HG03064 (cell line): Measurements from ENCODE around the gene IL1R1.

Experiments used
- ATAC-seq: cut with Tn5 transposase; IDR thresholded peaks from one replicate; pipeline ENCODE4 v1.9.1; 2021; ENCODE audit warnings: low read depth; ENCODE audit not compliant: unreplicated experiment

Gene IL1R1

DNA sequence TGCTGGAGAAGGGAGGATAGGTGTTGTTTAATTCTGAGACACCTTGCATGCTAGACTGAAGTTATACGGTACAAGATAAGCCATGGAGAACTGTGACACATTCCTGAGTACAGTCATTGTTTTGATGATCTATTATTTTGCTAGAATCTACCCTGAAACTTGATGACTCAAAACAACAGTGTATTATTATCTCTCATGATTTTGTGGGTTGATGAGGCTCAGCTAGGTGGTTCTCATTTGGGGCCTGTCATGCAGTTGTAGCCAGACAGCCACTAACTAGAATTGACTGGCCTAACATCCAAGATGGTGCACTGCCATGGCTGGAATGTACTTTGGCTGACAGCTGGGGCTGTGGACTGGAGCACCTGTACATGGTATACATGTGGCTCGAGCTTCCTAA is 5.4 kb upstream of the IL1R1 start:
- no peak for ATAC-seq

DNA sequence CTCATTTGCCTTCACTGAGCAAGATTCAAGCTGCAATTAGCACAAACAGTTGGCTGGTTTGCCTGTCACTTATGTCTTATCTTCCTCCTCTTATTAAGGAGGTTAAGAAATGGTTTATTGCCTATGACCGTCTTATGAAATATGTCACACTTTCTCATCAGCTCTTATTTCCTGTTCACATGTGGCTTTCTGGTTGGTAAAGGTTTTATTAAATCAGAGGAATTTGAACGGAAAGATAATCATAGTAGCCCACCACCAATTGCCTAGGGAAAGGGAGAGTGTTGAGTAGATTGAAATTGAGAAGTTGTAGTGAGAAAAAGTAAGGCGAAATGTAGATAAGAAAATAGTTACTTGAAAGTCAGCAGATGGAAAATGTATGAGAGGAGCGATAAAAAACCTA is 4.2 kb upstream of the IL1R1 start:
- ATAC-seq, result no peak

DNA sequence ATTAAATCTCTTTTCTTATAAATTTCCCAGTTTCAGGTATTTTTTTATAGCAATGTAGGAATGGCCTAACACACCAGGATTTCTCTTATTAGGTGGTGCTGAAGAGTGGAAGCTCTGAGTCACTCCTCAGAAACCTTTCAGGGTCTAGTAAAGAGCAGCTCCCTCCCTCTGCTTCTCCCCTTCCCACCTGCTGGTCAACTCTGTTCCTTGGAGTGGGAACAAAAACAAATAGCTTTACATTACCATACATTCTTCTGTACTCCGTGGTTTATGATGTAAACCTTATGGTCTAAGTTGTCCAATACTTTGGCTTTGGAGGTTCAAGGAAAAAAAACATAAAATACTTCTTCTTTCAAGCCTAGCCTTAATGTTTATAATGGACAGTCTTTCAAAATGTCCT is 2.7 kb upstream of the IL1R1 start:
- ATAC-seq, result no peak

DNA sequence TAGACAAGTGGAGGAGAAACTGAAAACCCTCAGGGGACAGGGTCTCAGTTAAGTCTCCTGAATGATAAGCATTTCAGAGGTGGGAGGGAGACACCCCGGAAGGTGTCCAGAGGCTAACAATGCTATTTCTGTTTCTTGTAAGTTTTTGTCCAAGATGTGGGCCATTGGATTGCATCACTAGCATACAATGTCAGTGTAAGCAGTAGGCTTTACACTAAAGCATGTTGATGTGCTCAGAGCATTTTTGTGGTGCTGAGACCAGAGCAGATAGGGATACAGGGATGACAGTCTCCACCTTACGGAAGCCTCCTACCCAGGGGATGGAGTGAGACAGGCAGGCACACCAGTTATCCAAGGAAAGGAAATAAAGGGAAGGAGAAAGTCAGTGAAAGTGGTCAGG is 2.2 kb upstream of the IL1R1 start:
- ATAC-seq, result no peak

DNA sequence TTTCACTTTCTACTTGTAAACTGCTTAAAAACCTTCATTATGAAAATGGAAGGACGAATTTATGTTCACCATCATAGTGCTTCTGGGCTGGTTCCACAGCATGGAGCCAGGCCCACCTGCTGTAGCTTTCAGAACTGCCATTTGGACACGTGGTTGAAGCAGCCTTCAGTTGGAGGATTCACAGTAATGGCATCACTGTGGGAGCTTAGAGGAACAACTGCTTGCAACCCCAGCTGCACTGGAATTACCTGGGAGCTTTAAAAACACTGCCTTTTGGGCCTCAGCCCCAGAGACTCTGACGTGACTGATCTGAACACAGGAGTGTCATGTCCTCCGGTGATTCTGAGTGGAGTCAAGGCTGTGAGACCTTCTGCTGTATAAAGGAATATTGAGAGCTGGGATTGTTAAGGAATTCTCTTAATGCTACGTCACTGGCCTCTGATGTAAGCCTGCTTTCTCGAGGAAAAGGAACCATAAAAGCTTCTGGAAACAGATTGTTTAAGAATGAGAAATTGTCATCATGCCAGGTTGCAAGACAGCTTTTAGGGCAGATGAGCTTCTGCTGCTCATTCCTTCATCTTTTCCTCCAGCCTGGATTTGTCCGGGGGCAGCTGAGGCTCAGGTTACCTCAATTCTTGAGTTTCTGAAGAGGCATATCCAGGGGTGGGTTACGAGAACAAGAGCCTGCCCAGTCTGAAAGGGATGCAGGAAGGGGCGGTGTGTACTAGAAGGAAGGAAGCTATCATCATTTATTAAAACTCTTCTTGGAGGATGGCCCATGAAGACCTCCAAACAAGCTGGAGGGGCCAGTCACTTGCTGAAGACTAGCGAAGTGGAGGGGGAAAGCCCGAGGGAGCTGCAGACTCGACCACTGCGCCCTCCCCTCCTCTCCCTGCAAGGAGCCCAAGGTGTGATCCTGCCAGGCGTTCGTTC is 1.3 kb upstream of the IL1R1 start:
- ATAC-seq, result no peak

DNA sequence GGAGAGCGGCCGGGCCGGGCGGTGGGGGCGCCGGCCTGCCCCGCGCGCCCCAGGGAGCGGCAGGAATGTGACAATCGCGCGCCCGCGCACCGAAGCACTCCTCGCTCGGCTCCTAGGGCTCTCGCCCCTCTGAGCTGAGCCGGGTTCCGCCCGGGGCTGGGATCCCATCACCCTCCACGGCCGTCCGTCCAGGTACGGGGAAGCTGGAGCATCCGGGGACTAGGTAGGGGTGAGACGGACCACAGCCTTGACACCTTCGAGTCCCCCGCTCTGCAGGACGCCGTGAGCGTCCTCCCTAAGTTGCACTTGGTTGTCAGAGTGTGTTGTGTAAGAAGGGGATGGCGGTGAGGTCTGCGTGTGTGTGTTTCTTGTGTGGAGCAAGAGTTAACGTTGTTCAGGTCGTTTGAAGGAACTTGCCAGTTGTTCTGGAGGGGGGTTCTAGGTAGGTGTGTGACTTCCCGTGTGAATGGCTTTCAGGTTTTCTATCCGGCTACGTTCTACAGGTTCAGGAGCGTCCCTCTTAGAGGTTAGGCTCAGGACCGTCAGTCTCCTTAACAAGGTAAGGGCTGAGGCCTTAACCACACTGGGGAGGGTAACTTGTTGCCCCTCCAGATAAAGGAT is 393 bp downstream of the IL1R1 start:
- no peak for ATAC-seq

DNA sequence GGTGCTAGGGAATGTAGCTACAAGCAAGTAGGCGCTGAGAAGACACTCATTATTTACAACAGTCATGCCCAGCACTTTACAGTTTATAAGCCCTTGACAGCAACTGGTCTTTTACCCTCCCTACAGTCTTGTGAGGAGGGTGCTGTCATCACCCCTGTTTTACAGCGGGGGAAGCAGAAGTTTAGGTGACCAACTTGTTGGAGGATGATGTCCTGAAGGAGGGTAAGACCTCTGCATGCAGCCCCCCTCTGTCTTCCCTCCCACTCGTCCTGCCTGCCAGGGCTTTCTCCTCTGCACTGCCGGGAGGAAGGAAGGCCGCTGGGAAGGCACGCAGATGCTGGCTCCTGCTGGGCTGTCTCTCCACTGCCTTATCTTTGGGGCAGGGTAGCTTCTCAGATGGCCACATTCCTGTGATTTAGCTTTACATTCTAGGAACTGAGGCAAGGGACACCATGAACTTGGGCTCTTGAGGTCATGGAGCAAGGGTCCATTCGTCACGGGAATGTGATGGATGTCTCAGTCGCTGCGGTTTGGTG is 972 bp downstream of the IL1R1 start:
- no peak for ATAC-seq

DNA sequence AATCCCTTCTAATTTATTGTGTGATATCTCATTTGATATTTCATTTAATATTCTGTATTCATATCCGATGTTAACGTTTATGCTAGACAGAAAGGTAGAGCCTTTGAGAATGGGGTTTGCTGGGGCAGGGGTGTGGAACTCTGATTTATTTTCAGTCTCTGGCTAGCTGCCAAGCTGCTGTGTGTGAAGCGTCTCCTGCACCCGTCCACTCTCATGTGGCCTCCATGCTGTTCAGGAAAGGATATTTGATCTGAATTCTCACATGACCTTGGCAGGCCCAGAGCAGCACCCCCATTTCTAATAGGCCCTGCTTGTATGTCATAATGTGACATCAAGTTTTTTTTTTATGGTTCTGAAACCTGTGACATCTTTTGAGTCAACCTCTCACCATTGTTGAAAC is 1.6 kb downstream of the IL1R1 start:
- no peak for ATAC-seq

DNA sequence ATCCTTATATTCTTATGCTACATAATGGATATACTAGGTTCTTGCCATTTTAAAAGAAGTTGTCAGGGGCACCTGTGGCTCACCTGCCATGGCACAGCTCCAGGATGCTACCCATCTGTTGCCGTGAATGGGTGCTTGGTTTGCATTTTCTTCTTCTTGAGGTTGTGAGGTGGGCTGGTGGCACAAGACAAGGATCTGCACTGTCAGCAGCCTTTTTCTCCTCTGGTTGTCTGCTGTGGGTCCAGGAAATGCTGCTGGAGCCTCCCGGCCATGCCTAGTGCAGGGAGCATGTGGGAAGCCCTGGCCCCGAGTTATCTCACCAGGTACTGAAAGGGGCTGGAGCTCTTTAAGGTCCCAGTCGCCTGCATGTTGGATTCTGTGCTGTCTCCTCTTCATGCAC is 2.6 kb downstream of the IL1R1 start:
- ATAC-seq, result no peak

DNA sequence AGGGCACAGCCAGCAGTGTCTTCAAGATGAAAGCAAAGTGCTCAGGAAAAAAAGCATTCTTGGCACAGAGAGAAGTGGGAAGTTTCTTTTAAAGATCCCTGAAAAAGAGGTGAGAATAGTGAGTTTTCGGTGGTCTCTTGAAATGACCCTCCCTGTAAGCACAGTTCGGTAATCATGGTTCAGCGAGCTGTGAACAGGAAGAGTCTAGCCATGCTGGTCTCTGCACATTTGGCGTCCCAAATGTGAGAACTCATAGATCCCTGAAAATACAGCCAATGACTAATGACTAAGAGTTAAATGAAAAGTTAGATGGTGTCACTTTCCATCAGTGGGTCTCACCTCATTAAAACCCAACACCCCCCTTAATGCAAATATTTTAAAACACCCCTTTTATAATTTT is 3.4 kb downstream of the IL1R1 start:
- no peak for ATAC-seq

DNA sequence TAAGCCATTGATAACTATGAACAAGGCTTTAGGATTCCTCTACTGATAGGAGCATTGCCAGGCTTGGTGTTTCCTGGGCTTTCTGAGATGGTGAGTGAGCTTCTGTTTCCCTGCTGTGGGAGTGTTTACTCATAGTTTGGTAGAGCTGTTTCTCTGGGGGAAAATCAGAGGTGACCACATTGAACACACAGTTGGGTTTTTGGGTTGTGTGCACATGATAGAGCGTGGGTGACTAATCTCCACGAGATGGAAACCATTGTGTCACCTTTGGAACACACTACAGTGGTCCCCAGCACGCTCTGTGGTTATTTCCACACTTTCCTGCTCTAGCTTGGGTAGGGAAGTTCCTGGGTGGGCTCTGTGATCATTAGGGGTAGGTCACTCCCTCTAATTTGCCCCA is 5.4 kb downstream of the IL1R1 start:
- no peak for ATAC-seq

DNA sequence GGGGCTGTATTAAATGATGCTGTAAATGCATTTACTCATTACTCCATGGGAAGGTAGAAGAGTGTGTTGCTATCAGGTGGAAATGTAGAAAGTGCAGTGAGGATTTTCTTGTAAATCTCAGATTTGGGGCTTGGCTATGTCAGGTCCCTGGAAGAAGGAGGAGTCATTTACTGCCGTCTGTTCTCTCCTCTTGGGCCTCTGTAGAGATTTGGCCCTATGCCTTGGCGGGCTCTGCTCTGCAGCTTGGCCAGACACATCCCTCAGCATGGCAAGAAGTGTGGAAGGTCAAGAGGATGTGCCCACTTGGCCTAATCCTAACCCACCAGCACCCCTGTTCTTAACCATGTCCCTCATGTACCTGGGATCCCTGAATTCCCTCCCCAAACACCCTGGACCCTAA is 6.7 kb downstream of the IL1R1 start:
- ATAC-seq, result no peak

DNA sequence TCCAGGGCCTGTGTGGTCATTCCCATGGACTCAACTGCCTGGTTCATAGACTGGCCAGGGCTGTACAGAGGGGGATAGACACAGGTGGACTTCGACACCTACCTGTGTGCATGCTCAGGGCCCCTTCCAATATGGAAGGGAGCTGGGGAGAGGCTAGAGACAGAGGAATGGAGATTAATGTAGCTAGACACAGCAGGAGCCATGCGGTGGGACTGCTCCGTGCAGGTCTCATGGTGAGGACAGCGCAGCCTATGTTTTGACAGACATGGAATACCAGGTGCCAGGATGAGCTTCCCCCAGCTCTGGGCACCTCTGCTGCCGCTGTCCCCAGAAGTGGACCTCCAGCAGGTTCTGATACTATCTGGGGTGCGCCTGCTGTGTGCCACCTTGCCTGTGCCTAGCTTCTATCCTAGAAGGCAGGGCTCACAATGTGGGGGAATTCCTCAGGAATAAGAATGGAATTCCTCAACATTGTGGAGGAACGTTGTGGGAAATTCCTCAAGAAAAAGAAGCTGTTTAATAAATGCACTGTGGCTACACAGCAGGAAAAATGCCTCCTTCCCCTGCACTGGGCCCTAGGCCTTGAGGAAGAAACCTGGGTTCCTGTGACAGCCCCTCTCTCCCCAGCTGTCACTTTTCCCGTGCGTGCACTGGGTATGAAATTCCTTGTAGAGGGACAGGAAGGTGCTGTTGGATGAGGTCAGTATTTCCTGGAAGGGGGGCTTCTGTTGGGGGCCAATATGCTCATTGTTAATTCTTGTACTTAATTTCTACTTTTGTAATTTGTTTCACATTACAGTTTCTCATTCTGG is 7.3 kb downstream of the IL1R1 start:
- ATAC-seq, result no peak

DNA sequence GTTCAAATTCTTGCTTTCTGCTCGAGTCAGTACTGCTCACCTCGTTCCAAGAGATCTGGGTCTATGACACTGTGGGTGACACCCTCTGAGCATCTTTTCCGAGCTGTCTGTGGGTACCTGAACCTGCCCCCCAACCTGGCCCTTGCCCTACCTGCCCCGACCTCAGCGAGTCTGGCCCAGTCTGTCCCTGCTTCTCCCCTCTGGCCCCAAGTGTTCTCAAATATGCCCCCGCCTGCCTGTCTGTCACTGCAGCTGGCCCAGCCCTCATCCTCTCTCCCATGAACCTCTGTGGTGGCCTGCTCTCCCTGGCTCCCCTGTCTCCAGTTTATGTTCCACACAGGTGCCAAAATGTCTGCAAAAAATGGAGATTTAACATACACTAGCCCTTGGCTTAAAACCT is 11.8 kb downstream of the IL1R1 start:
- ATAC-seq, result no peak

DNA sequence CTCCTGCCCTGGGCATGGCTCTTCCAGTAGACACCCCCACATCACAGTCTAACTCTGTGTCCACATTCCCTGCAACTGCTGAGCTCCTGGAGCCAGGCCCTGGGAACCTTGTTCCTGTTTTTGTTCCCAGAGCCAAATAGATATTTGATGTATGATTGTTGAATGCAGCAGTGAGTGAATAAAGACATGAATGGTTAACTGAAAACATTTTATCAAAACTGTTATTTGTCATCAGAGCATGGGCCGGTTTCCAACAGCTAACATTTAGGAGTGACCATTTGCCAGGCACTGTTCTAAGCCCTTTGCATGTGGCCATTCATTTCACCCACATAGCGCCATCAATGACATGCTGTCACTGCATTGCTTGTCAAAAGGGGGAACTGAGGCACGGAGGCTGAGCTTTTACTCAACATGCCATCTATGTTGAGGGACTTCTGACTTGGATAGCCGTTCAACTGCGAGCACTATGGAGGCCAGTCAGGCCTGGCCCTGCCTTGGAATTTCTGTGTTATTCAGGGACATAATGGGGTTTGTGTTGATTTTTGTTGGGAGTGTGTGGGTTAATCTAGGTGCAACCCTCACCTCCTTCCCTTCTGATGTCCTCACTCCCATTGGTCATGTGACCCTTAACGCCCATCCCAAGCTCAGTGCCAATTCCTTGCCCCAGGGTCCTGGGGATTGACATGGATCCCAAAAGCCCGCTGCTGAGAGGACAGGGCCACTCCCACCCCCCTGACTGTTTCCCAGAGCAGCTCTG is 12.6 kb downstream of the IL1R1 start:
- ATAC-seq, result no peak

DNA sequence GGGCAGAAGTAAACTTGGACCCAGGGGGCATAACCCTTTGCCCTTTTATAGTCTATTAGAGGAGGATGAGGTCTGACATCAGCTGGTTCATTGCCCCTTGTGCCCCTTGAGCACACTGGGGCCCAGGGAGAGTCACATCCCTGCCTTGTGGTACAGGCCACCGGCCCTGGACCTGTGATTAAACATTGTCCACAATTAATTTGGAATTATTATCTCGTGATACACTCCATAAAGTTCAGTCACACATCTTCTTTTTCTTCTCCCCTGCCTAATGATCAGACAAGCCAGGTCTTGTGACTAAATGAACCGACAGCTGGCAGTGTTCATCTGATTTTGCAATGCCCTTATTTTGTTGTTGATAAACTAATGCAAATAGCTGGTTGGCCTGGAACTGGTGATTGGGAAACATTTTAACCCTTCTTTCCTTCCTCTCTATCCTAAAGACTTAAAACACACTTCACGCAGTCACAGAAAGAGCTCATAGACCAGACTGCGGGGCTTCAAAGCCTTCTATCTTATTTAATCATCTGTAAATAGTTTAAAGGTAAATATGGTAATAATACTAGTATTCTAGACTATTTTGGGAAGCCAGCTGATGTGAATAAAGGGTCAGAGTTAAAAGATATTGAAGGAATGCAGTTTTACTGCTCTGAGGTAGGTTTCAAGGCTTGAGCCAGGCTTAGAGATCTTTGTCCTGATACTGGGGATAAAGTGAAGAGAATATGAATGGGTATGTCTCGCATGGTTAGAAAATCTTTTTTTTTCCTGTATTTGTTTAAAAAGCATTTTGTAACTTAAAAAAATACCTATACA is 13.4 kb downstream of the IL1R1 start:
- no peak for ATAC-seq

DNA sequence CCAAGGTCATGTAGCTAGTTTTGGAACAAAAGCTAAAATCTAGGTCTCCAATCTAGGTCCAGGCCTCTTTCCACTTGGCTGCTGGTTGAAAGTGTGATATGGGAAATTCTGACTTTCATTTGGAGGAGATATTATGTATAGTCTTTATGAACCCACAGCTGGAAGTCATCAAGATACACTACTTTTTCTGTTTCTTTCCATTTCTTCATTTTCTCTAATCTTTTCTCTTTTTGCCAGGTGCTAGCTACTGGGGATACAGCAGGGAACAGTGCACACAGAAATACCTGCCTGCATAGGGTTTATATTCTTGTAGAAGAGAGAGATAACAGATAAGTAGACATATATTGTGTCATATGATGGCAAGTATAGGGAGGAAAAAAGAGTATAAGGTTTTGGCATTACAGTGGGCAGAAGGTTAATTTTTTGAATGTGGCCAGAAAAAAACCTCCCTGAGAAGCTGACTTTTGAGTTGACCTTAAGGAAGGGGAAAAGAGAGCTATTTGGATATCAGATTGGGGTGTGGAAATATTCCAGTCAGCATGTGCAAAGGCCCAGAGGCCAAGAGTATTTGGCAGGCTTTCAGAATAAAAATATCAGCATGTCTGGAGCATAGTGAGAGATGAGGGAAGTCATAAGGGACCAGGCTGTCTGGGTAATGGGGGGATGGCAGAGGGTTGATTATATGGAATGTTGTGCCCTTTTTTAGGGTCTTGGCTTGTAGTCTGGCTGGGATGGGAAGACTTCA is 15.6 kb downstream of the IL1R1 start:
- no peak for ATAC-seq

DNA sequence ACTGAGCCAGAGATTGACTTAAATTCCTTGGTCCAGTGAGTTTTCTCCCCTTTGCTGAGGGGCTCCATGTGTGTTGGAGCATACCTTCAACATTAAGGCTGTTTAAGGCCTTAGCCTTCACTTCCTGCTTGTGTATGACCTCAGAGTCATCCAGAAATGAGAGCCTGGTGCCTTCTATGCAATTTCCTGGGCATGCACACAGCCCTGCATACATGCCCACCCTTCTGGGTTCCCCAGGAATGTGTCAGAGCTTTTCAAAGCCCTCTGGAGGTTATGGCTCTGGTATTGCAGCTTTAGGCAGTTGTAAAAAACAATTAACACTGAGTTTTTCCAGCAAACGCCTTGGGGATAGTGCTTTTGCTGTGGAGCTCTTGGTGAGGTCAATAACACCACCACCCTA is 16.7 kb downstream of the IL1R1 start:
- ATAC-seq, result no peak
